ENCODE data around the gene MYCBPAP. TPM values are rescaled to one million over a fixed set of nuclear protein-coding genes. Genes with fewer than 3 reads are reported as not detected.

MYCBPAP gene
- total RNA-seq, 1 donor from 2014 or later = 0.40 TPM

GRCh38 chr17:50491505-50491904, 16.7 kb upstream of the MYCBPAP start:
- ATAC-seq = no peak

DNA sequence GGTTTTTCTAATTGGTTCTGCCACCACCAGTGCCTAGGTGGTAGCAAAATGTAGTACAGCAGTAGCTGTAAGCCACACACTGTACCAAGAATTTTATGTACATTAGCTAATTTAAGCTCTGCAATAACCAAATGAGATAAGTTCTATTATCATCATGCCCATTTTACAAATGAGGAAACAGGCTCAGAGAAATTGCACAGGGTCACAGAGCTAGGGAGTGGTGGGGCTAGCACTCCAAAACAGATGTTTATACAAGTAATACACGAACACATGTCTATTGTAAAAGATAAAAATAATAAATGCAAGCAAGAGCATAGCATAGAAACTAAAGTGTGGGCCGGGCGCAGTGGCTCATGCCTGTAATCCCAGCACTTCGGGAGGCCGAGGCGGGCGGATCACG, 16.0 kb upstream of the MYCBPAP start:
- ATAC-seq = no peak

GRCh38 chr17:50493744-50494143, 14.5 kb upstream of the MYCBPAP start:
- no peak for ATAC-seq

- no peak for ATAC-seq
These were observed 12.9 kb upstream of the MYCBPAP start for GRCh38 chr17:50495217-50495823.

GRCh38 chr17:50495918-50496317, 12.3 kb upstream of the MYCBPAP start:
- ATAC-seq = no peak

- ATAC-seq = peak; percentile 97
These were observed 10.0 kb upstream of the MYCBPAP start for GRCh38 chr17:50498021-50498874.

GRCh38 chr17:50499270-50499669, 9.0 kb upstream of the MYCBPAP start:
- ATAC-seq = no peak

DNA sequence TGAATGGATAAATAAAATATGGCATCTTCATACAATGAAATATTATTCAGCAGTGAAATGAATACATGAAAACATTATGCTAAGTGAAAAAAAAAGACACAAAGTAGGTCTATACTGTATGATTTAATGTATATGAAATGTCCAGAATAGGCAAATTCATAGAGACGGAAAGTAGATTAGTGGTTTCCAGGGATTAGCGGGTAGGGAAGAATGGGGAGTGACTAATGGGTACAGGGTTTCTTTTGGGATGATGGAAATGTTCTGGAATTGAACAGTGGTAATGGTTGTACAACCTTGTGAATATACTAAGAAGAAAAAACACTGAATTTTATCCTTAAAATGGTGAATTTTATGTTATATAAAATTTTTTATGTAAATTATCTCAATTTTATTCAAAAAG, 8.5 kb upstream of the MYCBPAP start:
- no peak for ATAC-seq

- no peak for ATAC-seq
These were observed 7.2 kb upstream of the MYCBPAP start for GRCh38 chr17:50501054-50501453.

DNA sequence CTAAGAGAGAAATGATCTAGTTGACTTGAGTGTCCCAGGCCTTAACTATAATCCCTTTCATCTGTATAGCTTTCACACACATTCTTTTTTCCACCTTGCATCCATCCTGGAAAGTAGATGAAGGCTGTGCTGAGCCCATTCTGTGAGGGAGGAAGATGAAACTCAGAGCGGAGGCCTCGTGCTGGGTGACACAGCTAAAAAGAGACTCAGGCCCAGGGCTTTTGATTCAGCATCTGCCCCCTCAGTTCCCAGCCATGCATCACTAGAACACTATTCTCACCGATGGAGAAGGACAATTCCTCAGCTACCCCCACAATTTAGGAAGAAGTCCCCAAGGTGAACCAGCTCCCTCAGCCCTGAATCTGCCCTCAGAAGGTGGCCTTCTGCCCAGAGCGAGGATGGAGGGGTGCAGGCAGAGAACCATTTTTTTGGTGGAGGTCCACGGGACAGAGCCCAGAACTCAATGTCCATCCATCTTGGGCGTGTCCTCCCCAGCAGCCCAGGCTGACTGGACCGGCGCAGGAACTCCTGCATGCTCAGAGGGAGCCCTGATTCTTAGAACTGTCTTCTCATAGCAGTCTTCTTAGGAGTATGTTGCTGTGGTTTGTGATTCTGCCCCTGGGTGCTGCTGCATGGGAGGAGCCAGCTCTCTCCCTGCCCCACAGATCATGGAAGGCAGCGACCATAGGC, 5.8 kb upstream of the MYCBPAP start:
- no peak for ATAC-seq

DNA sequence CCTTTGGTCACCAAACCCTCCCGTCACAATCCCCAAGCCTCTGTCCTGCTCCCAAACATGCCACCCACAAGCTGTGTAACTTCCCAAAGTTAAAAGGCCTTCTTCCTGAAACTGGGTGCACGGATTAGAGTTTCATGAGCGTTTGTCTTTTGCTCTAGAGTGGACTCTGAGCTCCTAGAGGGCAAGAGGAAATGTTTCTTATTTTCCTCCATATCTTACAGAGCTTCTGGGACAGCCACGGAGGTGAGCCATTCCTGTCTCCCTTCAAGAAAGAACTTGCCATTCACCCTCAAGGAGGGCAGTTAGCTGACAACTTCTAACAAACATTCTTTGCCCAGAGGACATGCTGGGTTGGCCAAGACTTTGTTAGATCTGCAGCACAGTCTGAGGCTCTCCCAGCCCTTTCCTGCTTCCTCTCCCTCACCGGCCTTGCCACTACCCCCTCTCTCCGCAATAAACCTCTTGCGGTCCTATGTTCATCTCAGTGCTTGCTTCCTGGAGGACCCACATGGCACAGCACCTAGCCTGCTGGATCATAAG, 2.6 kb upstream of the MYCBPAP start:
- no peak for ATAC-seq

DNA sequence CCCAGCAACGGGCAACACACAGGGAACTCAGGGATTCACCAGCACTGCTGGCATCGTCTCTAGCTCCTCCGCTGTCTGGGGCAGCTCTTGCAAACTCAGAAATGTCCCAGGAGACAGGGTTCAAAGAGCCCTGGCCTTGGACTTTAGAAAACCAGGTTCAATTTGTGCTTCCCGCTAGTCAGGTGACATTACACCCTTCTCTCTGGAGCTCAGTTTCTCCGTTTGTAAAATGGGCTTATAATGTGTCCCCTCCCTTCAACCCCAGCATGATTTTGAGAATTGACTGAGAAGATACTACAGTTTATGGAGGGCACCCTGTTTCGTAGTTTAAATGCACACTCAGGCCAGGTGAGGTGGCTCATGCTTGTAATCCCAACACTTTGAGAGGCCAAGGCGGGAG, 1.9 kb upstream of the MYCBPAP start:
- no peak for ATAC-seq

DNA sequence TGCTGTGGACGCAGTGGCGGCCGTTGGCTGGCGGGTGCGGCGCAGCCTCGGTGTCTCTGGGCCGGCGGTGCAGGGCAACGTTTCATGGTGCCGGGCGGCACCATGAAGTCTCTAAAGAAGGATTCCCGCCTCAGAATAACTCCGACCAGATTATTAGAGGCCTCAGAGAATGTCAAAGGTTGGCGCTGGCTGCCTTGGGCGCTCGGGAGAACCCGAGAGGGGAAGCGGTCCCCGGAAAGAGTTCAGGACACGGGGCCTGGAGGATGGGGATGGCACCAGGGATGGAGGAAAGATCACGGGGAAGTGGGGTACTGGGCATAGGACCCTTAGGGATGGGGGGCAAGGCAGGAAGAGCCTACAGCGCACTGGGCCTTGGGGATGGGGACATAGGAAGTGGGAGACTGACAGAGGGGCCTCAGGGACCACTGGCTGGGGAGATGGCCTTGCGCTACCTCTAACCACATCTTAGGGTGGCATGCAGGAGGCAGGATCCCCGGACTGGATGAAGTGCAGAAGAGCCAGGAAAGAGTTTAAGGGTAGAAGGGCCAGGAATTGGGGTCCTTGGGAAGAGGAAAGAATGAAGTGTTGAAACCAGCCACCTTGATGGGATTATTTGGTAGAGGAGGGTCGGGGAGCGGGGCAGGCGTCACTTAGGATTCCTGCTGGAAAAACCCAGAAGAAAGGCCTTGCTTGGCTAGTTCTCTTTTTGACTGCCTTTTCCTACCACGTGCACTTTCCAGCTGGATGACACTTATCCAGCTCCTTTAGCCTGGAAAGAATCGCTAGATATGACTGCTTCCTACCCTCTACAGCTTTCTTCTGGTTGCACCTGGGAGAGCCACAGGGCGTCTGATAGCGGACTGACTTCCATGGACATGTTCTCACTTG, 578 bp downstream of the MYCBPAP start:
- no peak for ATAC-seq

- ATAC-seq = peak; percentile 31
These were observed 2.8 kb downstream of the MYCBPAP start for GRCh38 chr17:50511058-50511457.

GRCh38 chr17:50513495-50513894, 5.3 kb downstream of the MYCBPAP start:
- no peak for ATAC-seq

DNA sequence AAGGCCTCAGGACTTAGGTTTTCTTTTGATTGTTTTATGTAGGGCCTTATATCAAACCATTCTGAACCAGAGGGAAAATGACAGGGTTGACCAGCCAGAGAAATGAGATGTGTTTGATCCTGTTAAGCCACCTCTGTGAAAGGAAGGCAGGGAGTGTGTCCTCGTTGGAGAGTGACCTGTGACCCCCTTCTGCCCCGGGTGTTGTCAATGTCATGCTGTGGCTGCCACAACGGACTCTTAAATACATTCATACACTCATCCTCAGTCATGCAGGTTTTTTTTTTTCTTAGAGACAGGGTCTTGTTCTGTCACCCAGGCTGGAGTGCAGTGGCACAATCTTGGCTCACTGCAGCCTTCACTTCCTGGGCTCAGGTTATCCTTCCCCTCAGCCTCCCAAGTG, 6.1 kb downstream of the MYCBPAP start:
- ATAC-seq = no peak

DNA sequence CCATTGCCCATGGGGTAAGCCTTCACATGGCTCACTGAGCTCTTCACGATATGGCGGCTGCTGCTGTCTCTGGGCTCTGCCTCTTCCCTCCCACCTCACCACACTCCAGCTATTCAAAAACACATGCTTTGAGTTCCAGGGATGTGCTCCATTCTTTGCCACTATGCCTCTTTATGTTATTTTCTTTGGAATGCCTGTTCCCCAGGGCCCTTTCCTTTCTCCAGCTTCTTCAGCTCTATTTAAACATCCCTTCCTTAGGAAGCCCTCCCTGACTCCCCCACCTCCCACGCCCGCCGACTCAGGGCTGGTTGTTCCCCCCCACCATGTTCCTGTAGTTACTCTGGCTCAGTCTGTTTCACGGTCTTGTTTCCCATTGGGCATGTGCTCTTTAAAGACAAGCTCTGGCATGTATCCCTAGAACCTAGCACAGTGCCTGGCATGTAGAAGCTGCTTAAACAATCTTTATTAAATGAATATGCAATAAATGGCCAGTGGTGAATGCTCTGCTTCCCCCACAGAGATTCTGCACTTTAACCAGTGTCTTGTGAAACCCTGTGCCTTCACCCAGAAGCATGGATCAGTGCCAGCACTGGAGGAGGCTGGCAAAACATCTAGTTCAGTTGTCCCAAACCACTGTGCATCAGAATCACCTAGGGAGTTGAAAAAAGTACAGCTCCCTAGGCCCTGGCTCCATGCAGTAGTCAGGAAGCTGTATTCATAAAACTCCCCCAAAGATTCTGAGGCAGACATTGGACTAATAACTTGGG, 6.9 kb downstream of the MYCBPAP start:
- no peak for ATAC-seq

DNA sequence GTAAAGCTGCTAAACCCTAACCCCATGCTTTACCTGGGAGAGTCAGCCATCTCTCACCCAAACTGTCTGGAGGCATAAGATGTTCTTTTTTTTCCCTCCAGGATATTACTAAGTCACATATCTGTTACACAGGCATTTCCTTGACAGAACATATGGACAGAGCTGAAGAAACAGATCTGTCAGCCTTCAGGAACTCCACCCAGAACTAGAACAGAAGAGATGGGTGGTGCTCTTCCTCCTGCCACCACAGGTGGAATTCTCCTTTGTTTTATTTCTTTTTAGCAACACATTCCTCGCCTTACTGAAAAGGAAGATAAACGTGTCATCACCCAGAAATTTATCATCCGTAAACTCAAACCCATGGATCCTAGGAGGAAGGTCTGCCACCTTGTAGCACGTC, 8.8 kb downstream of the MYCBPAP start:
- peak; percentile 51 for ATAC-seq

GRCh38 chr17:50517504-50518383, 9.5 kb downstream of the MYCBPAP start:
- ATAC-seq = no peak

- ATAC-seq = no peak
These were observed 10.3 kb downstream of the MYCBPAP start for GRCh38 chr17:50518384-50519023.

All from esophagus mucosa (tissue), 1 donor.